Amygdala (tissue), 56 donors: ENCODE results near the gene LRRC31.

Source experiments
- DNase-seq, 56 donors: peaks; one replicate each; lab custom pipeline; 2025; lab: John Stamatoyannopoulos, UW

The LRRC31 gene

DNA sequence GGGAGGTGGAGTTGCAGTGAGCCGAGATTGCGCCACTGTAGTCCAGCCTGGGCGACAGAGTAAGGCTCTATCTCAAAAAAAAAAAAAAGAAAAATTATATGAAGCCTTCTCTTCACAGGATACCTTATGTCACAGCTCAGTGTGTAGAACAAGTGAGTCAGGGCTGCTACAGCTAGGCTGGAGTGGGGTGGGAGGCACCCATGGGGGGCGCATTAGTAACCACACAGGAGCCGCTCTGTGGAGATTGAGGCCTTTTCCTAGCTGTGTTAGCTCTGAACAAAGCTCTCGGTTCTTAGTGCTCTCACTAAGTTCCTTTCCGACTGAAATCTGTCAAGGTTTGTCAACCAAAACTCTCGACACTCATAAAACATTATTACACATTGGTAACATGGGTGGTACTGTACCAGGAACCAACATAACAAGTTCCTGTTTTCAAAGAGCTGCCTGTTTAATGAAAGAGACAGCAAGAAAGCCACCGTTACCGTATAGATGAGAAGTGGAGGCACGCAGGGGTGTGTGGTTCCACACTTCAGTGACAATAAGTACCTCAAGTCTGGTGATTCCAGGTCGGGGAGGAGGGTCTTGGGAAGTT is 4.5 kb downstream of the LRRC31 start:
- DNase-seq, result no peak

- DNase-seq, result no peak
These were observed 5.5 kb downstream of the LRRC31 start for GRCh38 chr3:169864270-169864669.

DNA sequence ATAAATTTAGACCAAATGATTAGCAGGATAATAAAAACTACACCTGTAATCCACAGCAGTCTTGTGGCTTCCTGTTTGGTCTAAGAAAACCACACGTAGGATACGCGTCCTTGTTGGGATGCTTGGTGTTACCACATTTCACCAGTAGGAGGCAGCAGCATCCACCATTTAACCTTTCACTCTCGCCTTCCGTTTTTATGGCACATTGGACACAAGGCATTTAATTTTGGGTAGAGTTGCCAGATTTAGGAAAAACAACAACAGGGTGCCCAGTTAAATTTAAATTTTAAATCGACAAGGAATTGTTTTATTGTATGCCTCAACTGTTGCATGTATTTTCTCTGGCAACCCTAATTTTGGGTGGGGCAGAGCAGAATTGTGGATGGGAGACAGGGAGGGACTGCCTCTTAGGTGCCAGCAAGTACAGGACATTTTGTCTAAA is 6.3 kb downstream of the LRRC31 start:
- DNase-seq, result peak in 47 of 56 donors; percentile 0 to 87 (median 36)

DNA sequence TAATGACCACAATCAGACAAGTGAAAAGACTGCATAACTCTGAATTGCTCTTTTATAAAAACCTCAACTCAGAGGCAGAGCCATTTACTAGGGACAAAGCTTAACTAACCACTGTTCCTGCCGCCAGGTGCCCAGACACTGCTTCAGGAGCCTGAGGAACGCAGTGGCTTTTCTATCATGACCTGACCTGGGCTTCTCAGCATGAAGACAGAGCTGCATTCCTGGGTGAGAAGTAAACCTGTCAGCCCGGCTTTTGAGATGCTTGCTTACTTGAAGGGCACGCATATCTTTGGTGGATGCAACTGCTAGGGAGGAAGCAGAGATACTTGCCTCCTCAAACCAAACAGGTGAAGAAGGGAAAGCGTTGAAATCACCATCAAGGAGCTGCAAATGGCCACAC is 7.9 kb downstream of the LRRC31 start:
- no peak for DNase-seq

- no peak for DNase-seq
These were observed 11.9 kb downstream of the LRRC31 start for GRCh38 chr3:169857811-169858210.

DNA sequence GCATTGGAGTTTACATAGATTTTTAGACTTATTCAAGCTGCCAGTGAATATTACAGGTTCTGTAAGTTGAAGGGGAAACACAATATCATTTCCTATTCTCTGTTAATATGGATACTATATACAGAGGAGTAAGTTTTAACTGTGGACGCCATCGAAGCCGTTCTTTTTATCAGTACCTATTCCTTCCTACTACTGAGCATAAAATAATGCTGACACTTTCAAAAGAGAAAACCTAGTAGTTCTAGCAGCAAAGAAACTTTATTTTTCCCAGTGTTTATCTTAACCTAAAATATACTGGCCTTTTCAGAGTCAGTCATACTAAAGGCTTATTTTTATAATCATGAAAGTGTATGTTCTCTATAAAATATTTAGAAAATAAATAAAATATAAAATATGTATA is 14.2 kb downstream of the LRRC31 start:
- DNase-seq, result no peak

DNA sequence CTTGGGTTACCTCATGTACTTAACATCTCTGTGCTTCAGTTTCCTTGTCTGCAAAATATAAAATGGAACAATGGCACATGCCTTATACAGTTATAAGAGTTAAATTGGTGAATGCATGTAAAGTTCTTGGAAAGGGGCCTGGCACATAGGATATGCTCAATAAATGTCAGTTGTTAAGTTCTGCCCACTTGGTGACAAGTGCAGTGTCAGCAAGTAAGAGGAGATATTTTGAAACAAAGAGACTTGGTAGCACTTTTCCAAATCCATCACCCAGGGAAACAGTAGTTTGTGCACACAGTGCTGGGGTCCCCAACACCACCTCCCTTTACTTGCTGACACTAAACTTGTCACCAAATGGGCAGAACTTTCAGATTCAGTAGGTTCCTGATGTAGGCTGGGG is 19.1 kb downstream of the LRRC31 start:
- no peak for DNase-seq

DNA sequence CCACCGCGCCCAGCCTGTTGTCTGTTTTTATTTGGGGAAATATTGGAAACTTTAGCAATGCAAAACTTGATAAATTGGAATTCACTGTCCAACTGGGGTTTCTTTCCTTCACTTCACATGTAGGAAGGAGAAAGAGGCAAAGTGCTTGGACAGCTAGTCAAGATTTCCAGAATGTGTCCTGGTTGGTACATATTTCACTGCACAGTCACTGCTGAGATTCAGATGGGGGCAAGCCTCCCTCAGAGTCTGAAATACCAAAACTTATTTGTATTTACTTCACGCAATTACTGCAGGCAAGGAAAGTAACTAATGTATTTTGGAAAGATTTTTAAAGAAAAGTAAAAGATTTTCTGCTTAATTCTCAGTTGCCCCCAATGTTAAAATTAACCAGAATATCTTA is 21.0 kb downstream of the LRRC31 start:
- no peak for DNase-seq

GRCh38 chr3:169847896-169848295 is 21.8 kb downstream of the LRRC31 start:
- DNase-seq, result no peak

DNA sequence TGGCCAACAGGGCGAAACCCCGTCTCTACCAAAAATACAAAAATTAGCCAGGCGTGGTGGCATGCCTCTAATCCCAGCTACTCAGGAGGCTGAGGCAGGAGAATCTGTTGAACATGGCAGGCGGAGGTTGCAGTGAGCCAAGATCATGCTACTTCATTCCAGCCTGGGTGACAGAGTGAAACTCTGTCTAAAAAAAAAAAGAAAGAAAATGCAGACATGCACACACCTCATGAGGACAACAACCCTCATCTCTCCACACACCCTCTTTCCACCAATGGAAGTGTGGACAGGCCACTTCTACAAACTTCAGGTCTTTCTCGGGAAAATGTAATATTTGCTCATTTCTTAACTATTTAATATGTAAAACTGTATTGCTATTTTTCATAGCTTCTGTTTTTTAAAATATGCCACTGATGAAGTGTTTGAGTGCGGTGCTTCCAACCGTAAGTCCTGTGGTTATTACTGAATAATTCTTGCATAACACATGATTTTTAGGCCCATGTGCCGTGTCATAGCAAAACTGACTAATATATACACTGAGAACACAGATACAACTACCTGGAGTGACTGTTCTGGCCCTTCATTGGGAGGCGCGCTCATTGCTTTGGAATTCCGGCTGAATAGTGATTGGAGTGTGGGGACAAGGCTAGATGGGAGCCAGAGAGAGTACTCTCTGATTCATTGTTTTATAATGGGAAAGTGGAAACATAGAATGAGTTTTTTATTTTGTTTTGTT is 23.1 kb downstream of the LRRC31 start:
- DNase-seq, result no peak

DNA sequence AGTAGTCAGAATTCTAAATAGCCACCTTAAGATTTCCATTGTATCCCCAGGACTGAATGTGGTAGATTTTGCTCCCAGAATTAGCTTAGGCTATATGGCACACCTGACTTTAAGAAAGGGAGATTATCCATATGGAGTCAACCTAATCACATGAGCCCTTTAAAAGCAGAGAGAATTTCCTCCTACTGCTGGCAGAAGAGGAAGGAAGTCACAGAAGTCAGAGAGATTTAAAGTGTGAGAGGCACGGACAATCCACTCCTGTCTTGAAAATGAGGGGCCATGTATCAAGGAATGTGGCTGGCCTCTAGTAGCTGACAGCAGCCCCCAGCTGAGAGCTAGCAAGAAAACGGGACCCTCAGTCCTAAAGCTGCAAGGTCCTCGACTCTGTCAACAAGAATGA is 26.8 kb downstream of the LRRC31 start:
- DNase-seq, result no peak

- DNase-seq, result no peak
These were observed 28.6 kb downstream of the LRRC31 start for GRCh38 chr3:169841171-169841570.

- no peak for DNase-seq
These were observed 31.2 kb downstream of the LRRC31 start for GRCh38 chr3:169838511-169839030.

DNA sequence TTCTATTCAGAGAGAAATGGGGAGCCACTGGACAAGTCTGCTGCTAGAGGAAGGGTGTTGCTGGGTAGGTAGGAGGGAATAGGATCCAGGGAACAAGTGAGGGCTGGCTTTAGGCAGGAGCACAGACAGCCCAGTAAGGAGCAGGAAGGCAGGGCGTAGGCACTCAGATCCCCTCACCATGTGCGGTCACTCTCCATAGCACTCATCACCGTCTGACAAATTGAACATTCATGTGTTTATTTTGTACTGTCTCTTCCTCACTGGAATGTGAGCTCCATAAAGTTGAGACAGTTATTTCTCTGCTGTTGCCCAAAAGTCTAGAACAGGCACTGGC is 32.8 kb downstream of the LRRC31 start:
- DNase-seq, result no peak

- no peak for DNase-seq
These were observed 33.4 kb downstream of the LRRC31 start for GRCh38 chr3:169836078-169836941.

DNA sequence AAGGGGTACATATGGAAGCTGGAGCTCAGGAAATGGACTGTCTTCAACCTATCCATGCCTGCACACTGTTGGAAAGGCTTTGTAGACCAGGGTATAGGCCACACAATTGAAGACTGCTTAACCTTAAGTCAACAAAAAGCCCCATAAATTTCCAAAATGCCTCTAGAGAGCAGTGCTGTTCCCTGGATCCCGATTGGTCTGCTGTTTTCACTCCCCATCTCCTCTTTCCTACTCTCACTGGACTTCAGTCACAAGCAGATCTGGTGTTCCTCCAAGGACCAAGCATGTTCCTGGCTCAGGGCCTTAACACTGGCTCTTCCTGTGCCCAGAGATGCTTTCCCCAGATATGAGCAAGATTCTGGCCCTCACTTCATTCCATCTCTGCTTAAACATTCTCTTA is 34.2 kb downstream of the LRRC31 start:
- DNase-seq, result no peak

- no peak for DNase-seq
These were observed 42.0 kb downstream of the LRRC31 start for GRCh38 chr3:169827712-169828111.

DNA sequence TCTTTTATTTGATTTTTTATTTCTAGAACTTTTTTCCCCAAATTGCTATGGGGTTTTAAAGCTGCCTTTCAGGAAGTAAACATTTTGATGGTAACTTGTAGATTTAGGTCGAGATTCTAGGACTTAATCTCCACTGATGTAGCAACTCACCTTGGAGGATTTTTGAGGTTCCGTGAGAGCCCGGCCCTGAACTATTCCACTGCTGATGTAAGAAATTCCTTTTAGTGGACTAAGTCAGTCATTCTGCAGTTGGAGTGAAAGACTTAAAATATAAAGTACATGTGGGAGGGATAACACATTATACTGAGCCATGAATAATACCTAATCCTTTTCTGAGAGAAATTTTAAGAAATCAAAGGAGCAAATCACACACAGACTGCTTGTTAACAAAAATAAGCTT is 44.4 kb downstream of the LRRC31 start:
- DNase-seq, result no peak

- no peak for DNase-seq
These were observed 46.8 kb downstream of the LRRC31 start for GRCh38 chr3:169822983-169823382.

- DNase-seq, result no peak
These were observed 47.2 kb downstream of the LRRC31 start for GRCh38 chr3:169822540-169822939.

GRCh38 chr3:169822091-169822490 is 47.6 kb downstream of the LRRC31 start:
- no peak for DNase-seq
